CD4-positive, alpha-beta T cell treated with Interleukin-21 for 1 hour (primary cell): ENCODE data around the gene ANKRD50.

Experiments
- DNase-seq: peaks from one replicate; pipeline ENCODE4 v3.0.0-alpha.2; 2020

ANKRD50 gene

GRCh38 chr4:124631760-124632159 is 80.8 kb downstream of the ANKRD50 start:
- no peak for DNase-seq

GRCh38 chr4:124629681-124630080 is 82.9 kb downstream of the ANKRD50 start:
- no peak for DNase-seq
